VCaP (cell line): Measurements from ENCODE around the gene LRRC45.

Experiments used
- H3K27ac ChIP-seq: fragments of 450-650 bp; 2 replicates; pipeline ENCODE4 v1.5.1; 2017
- TF ChIP-seq, protein P1 (sequence below): fragments of 450-650 bp; conservative IDR thresholded peaks from 2 replicates; pipeline ENCODE4 v1.5.1; 2017; ENCODE audit warnings: mild to moderate bottlenecking, moderate library complexity

The LRRC45 gene

DNA sequence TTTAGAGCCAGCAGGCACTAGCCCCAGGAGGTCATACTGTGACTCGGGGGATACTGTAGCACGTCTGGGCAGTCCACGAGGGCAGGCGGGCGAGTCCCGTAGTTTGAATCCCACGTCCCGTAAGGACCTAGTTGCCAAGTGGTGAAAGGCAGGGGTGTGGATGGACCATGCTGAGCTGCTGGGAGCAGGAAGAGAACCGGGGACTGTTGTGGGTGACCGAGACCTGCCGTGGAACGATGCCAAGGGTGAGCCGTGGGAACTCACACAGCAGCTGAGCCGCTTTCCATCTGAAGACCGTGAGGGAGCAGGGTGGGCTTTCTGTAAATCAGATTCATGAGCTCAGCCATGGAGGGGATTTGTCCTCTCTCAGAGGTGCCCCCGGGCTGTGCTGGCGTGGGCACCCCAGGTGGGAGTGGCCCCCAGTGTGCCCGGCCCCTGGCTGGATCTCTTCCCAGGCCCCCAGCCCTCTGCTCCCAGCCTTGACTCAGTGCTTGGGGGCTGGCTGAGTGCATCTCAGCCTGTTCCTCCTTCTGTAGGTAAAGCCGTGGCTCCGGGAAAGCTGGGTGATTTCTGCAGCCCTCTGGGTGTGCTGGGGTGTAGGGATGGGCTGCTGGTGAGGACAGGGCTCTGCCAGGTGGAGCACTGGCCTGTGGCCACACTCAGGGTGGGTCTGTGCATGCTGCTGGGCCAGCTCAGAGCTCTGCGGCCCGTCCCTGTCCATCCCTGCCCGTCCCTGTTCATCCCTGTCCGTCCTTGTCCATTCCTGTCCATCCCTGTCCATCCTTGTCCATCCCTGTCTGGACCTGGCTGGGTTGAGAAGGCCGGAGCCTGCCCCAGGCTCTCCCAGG is 32.0 kb upstream of the LRRC45 start:
- peak overlapping the region; percentile 77 for H3K27ac ChIP-seq
- TF ChIP-seq, protein P1, sequence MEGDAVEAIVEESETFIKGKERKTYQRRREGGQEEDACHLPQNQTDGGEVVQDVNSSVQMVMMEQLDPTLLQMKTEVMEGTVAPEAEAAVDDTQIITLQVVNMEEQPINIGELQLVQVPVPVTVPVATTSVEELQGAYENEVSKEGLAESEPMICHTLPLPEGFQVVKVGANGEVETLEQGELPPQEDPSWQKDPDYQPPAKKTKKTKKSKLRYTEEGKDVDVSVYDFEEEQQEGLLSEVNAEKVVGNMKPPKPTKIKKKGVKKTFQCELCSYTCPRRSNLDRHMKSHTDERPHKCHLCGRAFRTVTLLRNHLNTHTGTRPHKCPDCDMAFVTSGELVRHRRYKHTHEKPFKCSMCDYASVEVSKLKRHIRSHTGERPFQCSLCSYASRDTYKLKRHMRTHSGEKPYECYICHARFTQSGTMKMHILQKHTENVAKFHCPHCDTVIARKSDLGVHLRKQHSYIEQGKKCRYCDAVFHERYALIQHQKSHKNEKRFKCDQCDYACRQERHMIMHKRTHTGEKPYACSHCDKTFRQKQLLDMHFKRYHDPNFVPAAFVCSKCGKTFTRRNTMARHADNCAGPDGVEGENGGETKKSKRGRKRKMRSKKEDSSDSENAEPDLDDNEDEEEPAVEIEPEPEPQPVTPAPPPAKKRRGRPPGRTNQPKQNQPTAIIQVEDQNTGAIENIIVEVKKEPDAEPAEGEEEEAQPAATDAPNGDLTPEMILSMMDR = no peak

DNA sequence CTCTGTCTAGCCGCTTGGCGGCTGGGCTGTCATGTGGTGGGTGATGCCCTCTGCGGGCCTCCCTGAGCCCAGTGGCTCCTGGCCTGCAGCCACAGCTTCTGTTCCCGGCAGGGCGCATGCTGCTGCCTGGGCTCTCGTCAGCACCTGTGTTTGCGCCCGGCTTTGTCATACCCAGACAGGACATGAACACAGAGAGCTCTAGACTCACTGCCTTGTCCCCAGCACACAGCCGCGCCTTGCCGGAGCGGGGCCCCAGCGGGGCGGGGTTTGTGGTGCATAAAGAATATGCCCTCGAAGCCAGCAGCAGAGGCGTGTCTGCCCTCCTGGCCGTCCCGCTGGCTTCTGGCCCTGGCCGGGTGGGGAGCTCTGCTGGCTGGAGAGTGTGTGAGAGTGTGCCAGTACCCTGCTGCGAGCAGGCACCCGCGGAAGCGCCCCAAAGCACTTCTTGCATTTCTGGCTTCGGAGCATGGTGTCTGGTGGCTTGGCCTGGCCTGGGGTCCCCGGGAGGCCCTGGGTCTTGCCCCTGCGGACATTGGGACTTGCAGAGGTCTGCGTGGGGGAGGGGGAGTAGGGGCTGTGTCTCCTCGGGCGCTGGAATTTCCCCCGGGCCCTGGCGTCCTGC is 31.3 kb upstream of the LRRC45 start:
- TF ChIP-seq, protein P1 = peak; percentile 11; the same call in 1 of the 2 replicates

DNA sequence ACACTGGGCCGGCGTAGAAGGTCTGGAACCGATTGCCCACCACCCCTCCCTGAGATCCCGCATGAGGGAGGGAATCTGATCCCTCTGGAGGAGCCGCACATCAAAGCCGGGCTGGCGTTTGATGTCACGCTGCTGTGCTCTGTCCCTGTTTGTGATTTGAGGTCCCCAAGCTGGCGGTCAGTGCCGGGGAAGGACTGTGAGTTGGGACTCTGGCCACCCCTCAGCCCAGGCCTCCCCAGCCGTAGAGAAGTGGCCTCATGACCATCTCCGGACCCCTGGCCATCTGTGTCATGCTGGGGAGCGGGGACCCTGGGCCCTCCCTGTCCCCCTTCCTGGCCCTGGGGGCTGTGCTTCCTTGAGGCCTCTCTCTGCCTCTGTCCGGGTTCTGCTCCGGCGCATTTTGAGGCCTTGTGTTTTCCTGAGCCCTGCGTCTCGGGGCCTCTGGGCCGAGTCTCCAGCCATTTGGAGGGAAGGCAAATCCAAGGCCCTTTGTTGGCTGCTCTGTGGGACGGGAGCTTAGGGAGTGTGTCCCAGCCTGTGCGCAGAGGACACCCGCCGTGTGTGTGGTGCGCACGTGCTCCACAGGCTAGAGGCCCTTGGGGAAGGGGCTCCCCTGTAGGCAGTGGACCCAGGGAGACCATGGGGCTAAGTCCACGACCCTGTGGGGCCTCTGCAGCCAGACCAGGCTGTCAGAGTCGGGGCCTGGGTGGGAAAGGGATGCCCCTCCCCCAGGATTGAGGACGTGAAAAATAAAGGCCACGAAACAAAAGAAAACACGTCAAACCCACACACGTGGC is 30.6 kb upstream of the LRRC45 start:
- TF ChIP-seq, protein P1 = no peak
- peak overlapping the region; percentile 77 for H3K27ac ChIP-seq

More for the DNA sequence above, 31.3 kb upstream of the LRRC45 start:
- H3K27ac ChIP-seq = peak overlapping the region; percentile 77

- TF ChIP-seq, protein P1 = no peak
- H3K27ac ChIP-seq = no peak overlapping the region
Observed at GRCh38 chr17:81993729-81994592, 29.1 kb upstream of the LRRC45 start.

- TF ChIP-seq, protein P1 = no peak
- H3K27ac ChIP-seq = no peak overlapping the region
Observed at GRCh38 chr17:81994593-81995462, 28.3 kb upstream of the LRRC45 start.

- TF ChIP-seq, protein P1 = no peak
- no peak overlapping the region for H3K27ac ChIP-seq
Observed at GRCh38 chr17:81995463-81996231, 27.5 kb upstream of the LRRC45 start.
